ENCODE data around the gene TTC7B. TPM values are rescaled to one million over a fixed set of nuclear protein-coding genes. Genes with fewer than 3 reads are reported as not detected.

The TTC7B gene
- total and polyA plus RNA-seq, 12 donors: 10.0 to 58.4 (median 24.7) TPM

DNA sequence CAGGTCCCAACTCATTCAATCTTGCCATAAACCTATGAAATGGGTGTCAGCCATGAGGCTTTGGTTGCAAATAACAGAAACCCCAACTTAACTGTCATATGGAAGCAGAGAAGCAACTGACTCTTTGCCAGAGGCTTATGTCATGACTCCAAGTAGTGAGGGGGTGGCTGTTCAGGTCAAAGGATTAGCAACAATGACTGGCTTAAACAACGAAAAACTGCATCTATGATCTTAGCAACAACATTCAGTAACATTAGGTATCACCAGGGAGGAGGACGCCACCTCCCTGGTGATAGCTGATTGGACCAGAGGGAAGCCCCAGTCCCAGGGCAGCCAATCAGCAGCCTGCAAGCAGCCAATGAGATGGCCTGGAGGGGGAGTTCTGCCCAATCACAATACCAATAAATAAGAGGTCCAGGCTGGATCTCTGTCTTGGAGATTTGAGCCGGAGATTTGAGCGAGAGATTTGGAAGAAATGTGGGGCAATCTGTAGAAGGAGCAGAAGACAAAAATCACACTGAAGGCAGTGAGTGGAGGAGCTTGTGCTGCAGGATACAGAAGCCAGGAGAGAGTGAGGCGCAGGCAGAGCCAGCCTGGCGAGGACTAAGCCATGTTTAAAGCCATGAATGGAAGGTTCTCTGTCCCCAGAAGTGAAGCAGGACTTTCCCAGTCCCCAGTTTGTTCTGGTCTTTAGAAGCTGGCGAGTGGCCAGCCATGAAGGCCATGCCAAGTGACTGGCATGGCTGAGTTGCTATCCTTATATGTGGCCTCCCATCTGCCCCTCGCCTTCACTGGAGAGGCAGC is 326.1 kb downstream of the TTC7B start:
- 85 to 90% (median 87%) methylated on average over 6 to 8 of the region's 8 CpGs for WGBS, 4 donors
- H3K27me3 ChIP-seq: no peaks in the 10 kb centered on the region

DNA sequence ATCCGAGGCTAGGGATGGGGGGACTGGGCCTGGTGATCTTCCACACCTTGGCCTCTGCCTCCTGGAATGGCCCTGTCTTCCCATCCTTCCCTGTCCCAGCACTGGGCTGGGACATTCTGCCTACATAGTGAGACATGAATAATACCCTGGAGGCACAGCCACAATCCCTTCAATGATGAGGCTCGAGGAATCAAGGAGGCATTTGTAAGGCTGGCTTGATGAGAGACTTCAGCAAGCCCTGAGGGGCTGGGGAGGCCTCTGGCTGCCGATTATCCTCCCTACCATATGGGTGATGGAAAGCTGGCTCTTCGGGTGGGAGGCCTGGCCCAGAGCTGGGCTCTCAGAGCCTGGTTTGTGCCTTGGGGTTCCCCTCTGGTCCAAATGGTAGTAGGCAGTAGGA is 326.9 kb downstream of the TTC7B start:
- Histone ChIP-seq H3K27ac (no peak overlapping the region), H3K4me3 (no peak overlapping the region), H3K4me1 (replicated peaks in 1 of 2) (peaks cover 0 to 12% of the 10 kb centered on the region in 2 donors), H3K9me3 (replicated peaks in 1 of 3) (no peaks in the 10 kb centered on the region), H3K27me3 (no peaks in the 10 kb centered on the region), H3K36me3 (replicated peaks in 1 of 2) (no peaks in the 10 kb centered on the region)
- intact Hi-C loops (cut with DNase I): no loop called here
- 86 to 94% (median 90%) methylated on average over 2 to 4 of the region's 4 CpGs for WGBS, 4 donors
- no peak for TF ChIP-seq POLR2A (IDR thresholded peaks at IDR 0.05)
- TF ChIP-seq, protein P1, sequence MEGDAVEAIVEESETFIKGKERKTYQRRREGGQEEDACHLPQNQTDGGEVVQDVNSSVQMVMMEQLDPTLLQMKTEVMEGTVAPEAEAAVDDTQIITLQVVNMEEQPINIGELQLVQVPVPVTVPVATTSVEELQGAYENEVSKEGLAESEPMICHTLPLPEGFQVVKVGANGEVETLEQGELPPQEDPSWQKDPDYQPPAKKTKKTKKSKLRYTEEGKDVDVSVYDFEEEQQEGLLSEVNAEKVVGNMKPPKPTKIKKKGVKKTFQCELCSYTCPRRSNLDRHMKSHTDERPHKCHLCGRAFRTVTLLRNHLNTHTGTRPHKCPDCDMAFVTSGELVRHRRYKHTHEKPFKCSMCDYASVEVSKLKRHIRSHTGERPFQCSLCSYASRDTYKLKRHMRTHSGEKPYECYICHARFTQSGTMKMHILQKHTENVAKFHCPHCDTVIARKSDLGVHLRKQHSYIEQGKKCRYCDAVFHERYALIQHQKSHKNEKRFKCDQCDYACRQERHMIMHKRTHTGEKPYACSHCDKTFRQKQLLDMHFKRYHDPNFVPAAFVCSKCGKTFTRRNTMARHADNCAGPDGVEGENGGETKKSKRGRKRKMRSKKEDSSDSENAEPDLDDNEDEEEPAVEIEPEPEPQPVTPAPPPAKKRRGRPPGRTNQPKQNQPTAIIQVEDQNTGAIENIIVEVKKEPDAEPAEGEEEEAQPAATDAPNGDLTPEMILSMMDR (IDR thresholded peaks at IDR 0.05): no peak
- DNase-seq: no peak

More for the DNA sequence above, 326.1 kb downstream of the TTC7B start:
- Histone ChIP-seq H3K9me3 (replicated peaks in 1 of 3) (no peaks in the 10 kb centered on the region), H3K4me3 (no peak overlapping the region), H3K36me3 (replicated peaks in 1 of 2) (no peaks in the 10 kb centered on the region), H3K4me1 (replicated peaks in 1 of 2) (peaks cover 0 to 12% of the 10 kb centered on the region in 2 donors), H3K27ac (no peak overlapping the region)
- TF ChIP-seq, protein P1 (IDR thresholded peaks at IDR 0.05): no peak
- no peak for TF ChIP-seq POLR2A (IDR thresholded peaks at IDR 0.05)
- peak in 1 of 7 donors; percentile 6 for DNase-seq
- intact Hi-C loops (cut with DNase I): no loop called here

DNA sequence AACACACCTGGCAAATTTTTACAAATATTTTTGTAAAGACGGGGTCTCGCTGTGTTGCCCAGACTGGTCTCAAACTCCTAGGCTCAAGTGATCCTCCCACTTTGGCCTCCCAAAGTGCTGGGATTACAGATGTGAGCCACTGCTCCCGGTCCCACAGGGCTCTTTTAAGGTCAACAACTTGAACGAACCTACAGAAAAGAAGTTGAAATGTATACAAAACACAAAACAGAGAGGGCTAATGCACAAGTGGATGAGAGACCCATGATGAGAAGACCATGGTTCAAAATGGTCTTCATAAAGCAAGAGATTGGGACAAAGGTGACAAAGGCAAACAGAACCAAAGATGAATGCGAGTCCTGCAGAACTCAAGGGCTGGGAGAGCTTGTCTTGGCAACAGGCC is 328.0 kb downstream of the TTC7B start:
- Histone ChIP-seq H3K36me3 (replicated peaks in 1 of 2) (no peaks in the 10 kb centered on the region), H3K9me3 (replicated peaks in 1 of 3) (no peaks in the 10 kb centered on the region), H3K27me3 (no peaks in the 10 kb centered on the region), H3K27ac (no peak overlapping the region), H3K4me3 (no peak overlapping the region), H3K4me1 (replicated peaks in 1 of 2) (peaks cover 0 to 12% of the 10 kb centered on the region in 2 donors)
- WGBS, 4 donors: 76 to 90% (median 83%) methylated on average over 5 of the region's 5 CpGs
- intact Hi-C loops (cut with DNase I): no loop called here
- no peak for DNase-seq
- no peak for TF ChIP-seq POLR2A (IDR thresholded peaks at IDR 0.05)
- TF ChIP-seq, protein P1 (IDR thresholded peaks at IDR 0.05): no peak

DNA sequence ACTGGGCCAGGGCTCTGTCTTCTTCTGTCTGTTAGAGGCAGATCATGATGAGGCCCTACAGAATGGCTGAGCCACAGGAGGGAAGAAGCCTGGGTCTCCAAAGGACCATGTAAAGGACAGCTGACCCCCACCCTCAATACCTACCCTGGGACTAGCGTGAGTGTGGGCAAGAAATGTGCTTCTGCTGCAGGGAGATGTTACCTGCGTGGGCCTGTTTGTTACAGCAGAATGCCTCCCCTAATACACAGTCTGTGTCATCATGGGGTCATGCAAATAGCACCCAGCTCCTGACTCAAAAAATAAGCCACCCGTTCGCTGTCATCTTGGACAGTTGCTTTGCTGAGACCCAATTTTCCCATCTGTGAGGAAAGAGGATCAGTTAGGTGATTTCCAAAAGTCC is 328.8 kb downstream of the TTC7B start:
- DNase-seq: no peak
- Histone ChIP-seq H3K27me3 (no peaks in the 10 kb centered on the region), H3K4me1 (replicated peaks in 1 of 2) (peaks cover 0 to 12% of the 10 kb centered on the region in 2 donors), H3K27ac (no peak overlapping the region), H3K4me3 (no peak overlapping the region), H3K9me3 (replicated peaks in 1 of 3) (no peaks in the 10 kb centered on the region), H3K36me3 (replicated peaks in 1 of 2) (no peaks in the 10 kb centered on the region)
- 92 to 100% (median 94%) methylated on average over 4 of the region's 4 CpGs for WGBS, 4 donors
- TF ChIP-seq, protein P1 (IDR thresholded peaks at IDR 0.05): no peak
- no peak for TF ChIP-seq POLR2A (IDR thresholded peaks at IDR 0.05)
- intact Hi-C loops (cut with DNase I): no loop called here

Data from adrenal gland (tissue), 12 donors.